Thoracic aorta endothelial cell (primary cell): ENCODE results near the gene OVCH2. TPM values are rescaled to one million over a fixed set of nuclear protein-coding genes. Genes with fewer than 3 reads are reported as not detected.

Experiments
- total RNA-seq: library from RNA; depleted of rRNA; stranded (reverse); fragments of >200 nt; gene quantifications from 2 replicates; pipeline ENCODE4 v1.2.3, GENCODE V29; 2012

OVCH2 gene
- total RNA-seq, result not detected in 2 replicates

GRCh38 chr11:7706377-7706776 lies at the start of gene OVCH2:
Gene OVCH2, minus strand, starts transcription at chr11:7706477. Its CDS starts 83 bp downstream, at chr11:7706394.

GRCh38 chr11:7672960-7673723 lies 33.1 kb downstream of the OVCH2 start, which contains the start of gene CYB5R2:
Gene CYB5R2, minus strand, starts transcription at chr11:7673500. Its CDS starts 675 bp downstream, at chr11:7672825.

Other genes with a start within 250 kb of the OVCH2 start
- not detected in 2 replicates for gene OLFML1, start 221.0 kb downstream of the OVCH2 start, total RNA-seq
- 2.8 and 3.2 TPM in 2 replicates for gene PPFIBP2, start 192.5 kb downstream of the OVCH2 start, total RNA-seq
- 1.1 and 6.3 TPM in 2 replicates for gene CYB5R2, start 33.0 kb downstream of the OVCH2 start, total RNA-seq
- gene OR5P2, start 90.5 kb upstream of the OVCH2 start, total RNA-seq, result not detected in 2 replicates
- gene OR5P3, start 124.4 kb upstream of the OVCH2 start, total RNA-seq, result not detected in 2 replicates
- not detected in 2 replicates for gene OR10A6, start 224.8 kb upstream of the OVCH2 start, total RNA-seq
- gene OR10A3, start 235.2 kb upstream of the OVCH2 start, total RNA-seq, result not detected in 2 replicates